Spleen (tissue), 7 donors: Measurements from ENCODE around the gene HPS4.

Source experiments
- CTCF ChIP-seq, 11 experiments: fragments of 200-600 bp in 7 of 11; fragments of 450-650 bp in 4 of 11; sonication (generic) in 4 of 11; IDR thresholded peaks in 8 of 11; conservative IDR thresholded peaks in 3 of 11; 1 replicate in 7 of 11; 2 replicates in 4 of 11; pipeline versions ENCODE4 v1.4.0 to v1.8.0; 2016 to 2021; ENCODE audit warnings: antibody characterized with exemption in 11 of 11, inconsistent platforms in 4 of 11, mild to moderate bottlenecking in 1 of 11
- POLR2A ChIP-seq, 3 donors: fragments of 450-650 bp; IDR thresholded peaks; one replicate each; pipeline ENCODE4 v1.5.1; 2017; ENCODE audit warnings: antibody characterized with exemption in 3 of 3, mild to moderate bottlenecking in 1 of 3
- POLR2AphosphoS5 ChIP-seq, 3 donors: sonication (generic); formaldehyde crosslinking; IDR thresholded peaks; one replicate each; pipeline ENCODE4 v1.5.1; 2017; ENCODE audit warnings: antibody characterized with exemption in 3 of 3
- donor health status: DM: no; HTN: no; CAD: no; lungs with moderate emphysema.
- donor health status: DM: no; HTN: no; CAD: no.
- donor health status: DM: no; HTN: no; CAD: no.

- TF ChIP-seq CTCF (IDR thresholded peaks at IDR 0.05 in 8 of 11, conservative IDR thresholded peaks at IDR 0.05 in 3 of 11): peak in 1 of 11 experiments; percentile 23
- TF ChIP-seq POLR2A (IDR thresholded peaks at IDR 0.05): peak in 1 of 3 donors; percentile 60
- TF ChIP-seq POLR2AphosphoS5 (IDR thresholded peaks at IDR 0.05): peak; percentile 85 to 91 (median 89)
Observed at GRCh38 chr22:26428515-26429457, 54.8 kb downstream of the HPS4 start, which contains the start of gene ASPHD2.
